ENCODE data around the gene TUBAL3.
"Not testable (repeated sequence)": the region's sequence is repeated elsewhere in the genome, so short reads cannot be mapped to it uniquely, and the experiment has no call there.

Gene TUBAL3

GRCh38 chr10:5423771-5424170, 19.1 kb upstream of the TUBAL3 start:
- no peak for DNase-seq (ENCODE audit: low spot score)

DNA sequence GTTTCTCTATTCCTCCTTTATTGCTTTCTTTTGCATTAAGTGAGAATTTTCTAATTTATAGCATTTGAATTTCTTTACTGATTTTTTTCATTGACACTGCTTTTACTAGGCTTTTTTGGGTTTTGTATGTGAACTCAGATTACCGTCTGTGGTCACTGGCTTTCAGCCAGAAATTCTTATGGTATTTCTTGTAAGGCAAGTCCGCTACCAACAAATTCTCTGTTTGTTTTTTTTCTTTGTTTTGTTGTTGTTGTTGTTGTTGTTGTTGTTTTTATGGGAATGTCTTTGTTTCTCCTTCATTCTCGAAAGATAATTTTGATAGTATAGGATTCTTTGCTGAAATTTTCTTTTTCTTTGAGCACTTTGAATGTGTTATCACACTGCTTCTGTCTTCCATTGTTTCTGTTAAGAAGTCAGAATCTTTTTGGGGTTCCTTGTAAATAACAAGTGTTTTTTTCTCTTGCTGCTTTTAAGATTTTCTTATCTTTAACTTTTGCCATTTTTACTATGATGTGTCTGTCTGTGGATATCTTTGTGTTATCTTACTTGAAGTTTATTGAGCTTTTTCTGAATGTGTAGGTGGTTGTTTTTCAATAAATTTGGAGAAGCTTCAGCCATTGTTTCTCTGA, 15.0 kb upstream of the TUBAL3 start:
- no peak for DNase-seq (ENCODE audit: low spot score)

GRCh38 chr10:5418584-5418983, 14.0 kb upstream of the TUBAL3 start:
- no peak for DNase-seq (ENCODE audit: low spot score)

- DNase-seq (ENCODE audit: low spot score), result no peak
Measured at GRCh38 chr10:5416981-5417380, 12.4 kb upstream of the TUBAL3 start.

DNA sequence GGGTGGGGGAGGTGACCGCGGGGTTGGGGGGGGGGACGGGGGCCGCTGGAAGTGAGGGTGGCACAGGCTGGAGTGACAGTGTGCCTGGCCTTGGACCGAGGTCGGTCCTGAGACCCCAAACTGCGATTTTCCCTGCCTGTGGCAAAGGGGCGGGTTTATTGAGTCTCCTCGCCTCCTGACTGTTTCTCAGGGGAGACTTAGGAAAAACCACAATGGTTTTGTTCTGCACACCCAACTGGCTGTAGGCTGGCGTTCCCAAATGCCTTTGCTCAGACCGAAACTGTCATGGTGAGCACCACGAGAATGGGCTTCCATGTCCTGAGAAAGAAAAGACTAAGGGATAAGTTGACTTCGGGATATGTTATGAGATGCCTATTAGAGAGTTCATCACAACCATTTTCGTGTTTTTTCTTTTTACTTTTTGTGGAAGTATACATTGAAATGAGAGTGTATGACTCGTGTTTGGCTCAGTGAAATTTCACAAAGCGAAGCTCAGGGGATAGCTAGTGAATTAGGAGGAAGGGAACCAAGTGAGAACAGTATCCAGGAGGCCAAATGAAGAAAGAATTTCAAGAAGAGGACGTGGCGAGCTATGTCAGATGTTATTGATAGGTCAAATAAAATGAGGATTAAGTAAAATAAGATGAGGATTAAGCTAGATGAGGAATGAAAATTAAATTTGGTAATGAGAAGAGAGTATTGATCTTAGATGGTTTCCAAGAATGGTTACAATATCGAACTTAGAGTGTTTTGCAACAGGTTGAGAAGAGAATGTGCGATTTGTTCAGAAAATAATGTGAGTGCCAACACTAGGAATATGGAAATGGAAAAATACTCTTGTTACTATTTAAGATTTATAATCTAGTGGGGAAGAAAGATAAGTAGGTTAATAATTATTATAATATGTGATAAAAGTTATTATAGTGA, 8.6 kb upstream of the TUBAL3 start:
- peak; percentile 62 for DNase-seq (ENCODE audit: low spot score)

DNA sequence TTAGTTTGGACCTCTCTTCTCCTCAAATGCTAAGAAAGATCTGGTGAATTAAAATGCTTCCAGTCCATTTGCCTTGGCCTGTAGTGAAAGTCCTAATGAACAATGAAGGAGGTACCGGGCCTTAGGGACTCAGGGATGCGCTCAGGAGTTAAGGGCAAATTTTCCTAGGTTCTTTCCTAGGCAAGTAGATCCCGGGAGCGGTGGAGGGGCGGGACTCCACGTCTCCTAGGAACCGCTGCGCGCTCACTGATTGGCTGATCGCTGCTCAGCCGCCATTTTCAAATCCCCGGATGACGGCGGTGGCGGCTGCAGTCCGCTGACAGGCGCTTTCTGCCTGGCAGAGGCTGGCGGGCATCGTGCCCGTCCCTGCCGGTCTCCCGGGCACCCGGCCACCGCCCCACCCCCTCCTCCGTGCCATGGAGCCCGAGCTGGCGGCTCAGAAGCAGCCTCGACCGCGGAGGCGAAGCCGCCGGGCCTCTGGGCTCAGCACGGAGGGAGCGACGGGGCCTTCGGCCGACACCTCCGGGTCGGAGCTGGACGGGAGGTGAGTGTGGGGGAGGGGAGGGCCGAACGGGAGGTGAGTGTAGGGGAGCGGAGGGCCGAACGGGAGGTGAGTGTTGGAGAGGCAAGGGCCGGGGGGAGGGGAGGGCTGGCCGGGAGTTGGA, 7.8 kb upstream of the TUBAL3 start, which contains the start of gene NET1:
NET1 (plus strand) TSS at position 281 of the 665 bp plus-strand sequence; CDS start at position 417, 136 bp downstream.
- peak; percentile 98 for DNase-seq (ENCODE audit: low spot score)

- DNase-seq (ENCODE audit: low spot score), result no peak
Measured at GRCh38 chr10:5411941-5412276, 7.3 kb upstream of the TUBAL3 start.

GRCh38 chr10:5410787-5411186, 6.2 kb upstream of the TUBAL3 start:
- DNase-seq (ENCODE audit: low spot score), result not testable (repeated sequence)

- no peak for DNase-seq (ENCODE audit: low spot score)
Measured at GRCh38 chr10:5406918-5407317, 2.3 kb upstream of the TUBAL3 start.

DNA sequence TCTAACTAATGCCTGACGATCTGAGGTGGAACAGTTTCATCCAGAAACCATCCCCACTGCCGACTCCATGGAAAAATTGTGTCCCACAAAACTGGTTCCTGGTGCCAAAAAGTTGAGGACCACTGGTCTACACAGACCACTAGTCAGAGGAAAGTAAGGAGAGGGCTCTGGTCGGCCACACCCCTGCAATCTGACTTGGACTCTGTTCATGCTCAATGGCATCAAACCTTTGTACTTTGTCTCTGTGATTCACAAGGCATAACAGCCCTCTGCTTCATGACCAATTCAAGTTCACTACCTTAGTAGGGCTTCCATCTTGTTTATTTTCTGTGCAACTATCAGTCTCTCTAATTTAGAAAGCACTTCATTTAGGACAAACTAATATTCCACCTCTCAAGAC, 1.8 kb downstream of the TUBAL3 start:
- no peak for DNase-seq (ENCODE audit: low spot score)

- no peak for DNase-seq (ENCODE audit: low spot score)
Measured at GRCh38 chr10:5400468-5401240, 4.0 kb downstream of the TUBAL3 start.

GRCh38 chr10:5399332-5399731, 5.3 kb downstream of the TUBAL3 start:
- no peak for DNase-seq (ENCODE audit: low spot score)

DNA sequence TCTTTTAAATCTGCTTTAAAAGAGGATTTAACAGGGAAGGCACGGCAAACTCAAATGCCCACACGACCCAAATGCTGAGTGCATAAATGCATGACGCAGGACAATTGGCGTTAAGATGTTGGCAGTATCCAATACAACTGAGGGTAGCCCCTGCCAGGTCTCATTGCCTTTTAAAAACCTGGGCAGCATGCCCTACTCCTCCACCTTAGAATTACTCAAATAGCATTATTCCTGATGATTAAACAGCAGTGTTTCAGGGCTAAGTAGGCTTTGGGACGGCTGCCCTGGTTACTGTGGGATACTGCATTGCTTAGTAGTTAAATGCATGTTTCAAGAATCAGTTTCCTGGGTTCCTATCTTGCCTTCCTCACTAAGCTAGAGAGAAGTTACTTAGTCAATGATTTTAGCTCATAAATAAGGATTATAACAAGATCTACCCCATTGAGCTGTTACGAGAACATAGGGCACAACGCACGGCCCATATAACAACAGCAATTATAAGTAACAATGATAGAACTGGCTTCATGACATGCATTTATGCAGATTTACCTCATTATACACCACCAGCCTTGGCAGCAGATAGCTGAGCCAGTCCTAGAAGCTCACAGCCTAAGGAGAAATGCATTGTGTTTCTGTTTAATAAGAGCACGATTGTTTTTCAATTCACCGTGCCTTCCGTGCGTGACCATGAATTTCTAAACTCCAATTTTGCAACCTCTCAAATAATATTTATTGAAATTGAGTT, 7.9 kb downstream of the TUBAL3 start:
- DNase-seq (ENCODE audit: low spot score), result no peak

- no peak for DNase-seq (ENCODE audit: low spot score)
Measured at GRCh38 chr10:5395168-5395567, 9.5 kb downstream of the TUBAL3 start.

DNA sequence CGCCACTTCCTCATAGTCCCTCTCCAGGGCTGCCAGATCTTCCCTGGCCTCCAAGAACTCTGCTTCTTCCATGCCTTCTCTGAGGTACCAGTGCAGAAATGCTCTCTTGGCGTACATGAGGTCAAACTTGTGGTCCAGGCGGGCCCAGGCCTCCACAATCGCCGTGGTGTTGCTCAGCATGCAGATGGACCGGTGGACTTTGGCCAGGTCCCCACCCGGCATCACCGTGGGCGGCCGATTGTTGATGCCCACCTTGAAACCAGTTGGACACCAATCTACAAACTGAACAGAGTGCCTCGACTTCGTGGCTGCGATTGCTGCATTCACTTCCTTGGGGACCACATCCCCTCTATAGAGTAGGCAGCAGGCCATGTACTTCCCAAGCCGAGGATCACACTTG, 11.1 kb downstream of the TUBAL3 start:
- DNase-seq (ENCODE audit: low spot score), result no peak

- no peak for DNase-seq (ENCODE audit: low spot score)
Measured at GRCh38 chr10:5391790-5392189, 12.8 kb downstream of the TUBAL3 start.

GRCh38 chr10:5390607-5391205, 13.9 kb downstream of the TUBAL3 start:
- no peak for DNase-seq (ENCODE audit: low spot score)

GRCh38 chr10:5387169-5387568, 17.5 kb downstream of the TUBAL3 start:
- DNase-seq (ENCODE audit: low spot score), result no peak

DNA sequence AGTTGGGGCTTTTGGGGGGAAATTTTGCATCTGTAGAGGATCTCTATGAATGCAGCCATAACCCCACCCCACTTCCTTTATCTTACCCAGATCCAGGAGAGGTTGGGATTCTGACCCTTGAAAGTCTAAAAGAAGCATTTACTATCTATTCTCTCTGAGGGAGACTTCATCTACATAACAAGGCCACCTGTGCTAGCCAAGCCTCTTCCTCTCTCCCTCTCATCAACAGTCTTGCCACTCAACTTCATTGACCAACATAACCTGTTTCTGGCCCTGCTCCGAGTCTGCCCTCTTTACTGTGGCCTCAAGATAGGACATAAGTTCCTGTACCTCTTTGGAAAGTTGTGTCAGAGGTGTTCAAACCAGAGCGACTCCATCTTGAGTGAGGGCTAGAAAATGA, 19.4 kb downstream of the TUBAL3 start:
- no peak for DNase-seq (ENCODE audit: low spot score)

GRCh38 chr10:5381187-5381586, 23.4 kb downstream of the TUBAL3 start:
- no peak for DNase-seq (ENCODE audit: low spot score)

DNA sequence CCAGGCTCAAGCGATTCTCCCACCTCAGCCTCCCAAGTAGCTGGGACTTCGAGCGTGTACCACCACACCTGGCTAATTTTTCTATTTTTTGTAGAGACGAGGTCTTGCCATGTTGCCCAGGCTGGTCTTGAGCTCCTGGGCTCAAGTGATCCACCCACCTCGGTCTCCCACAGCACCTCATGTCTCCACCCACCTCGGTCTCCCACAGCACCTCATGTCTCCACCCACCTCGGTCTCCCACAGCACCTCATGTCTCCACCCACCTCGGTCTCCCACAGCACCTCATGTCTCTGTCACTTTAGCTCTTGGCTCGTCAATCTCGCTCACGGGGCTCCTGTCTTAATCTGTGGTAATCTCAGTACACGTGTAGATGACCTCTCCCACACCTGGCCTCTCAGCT, 24.2 kb downstream of the TUBAL3 start:
- not testable (repeated sequence) for DNase-seq (ENCODE audit: low spot score)
